ENCODE data around the gene PTGER1. TPM values are rescaled to one million over a fixed set of nuclear protein-coding genes. Genes with fewer than 3 reads are reported as not detected.
A peak's percentile ranks its signal among the peaks of the same experiment; 100 is the strongest.

The PTGER1 gene
- total and polyA plus RNA-seq, 9 of the 15 experiments (the other 6 are each of a cell fraction or from before 2014, with no cell fraction given) = 0.06 to 0.36 (median 0.31) TPM; not detected in 5

- in situ Hi-C loops (cut with MboI) = no loop called here
- peak overlapping the region; percentile 69 for H2AFZ ChIP-seq (ENCODE audit: low read depth, low read length)
- FAIRE-seq (peak; percentile 49), DNase-seq (ENCODE audit: extremely low read depth in 1 of 4, low spot score in 3 of 4) (peak in 3 of 4 experiments; percentile 18 to 79 (median 49)), ATAC-seq (peak; percentile 71)
- H3K27ac ChIP-seq (ENCODE audit: extremely low read depth, low read depth, low read length) = no peak overlapping the region
- peaks cover 11 to 12% of the 10 kb centered on the region in 2 experiments; a peak in 4 of 5 replicates for H3K4me1 ChIP-seq (replicated peaks in 1 of 2; ENCODE audit: control insufficient read depth in 2 of 2, insufficient read depth in 2 of 2, low read length in 2 of 2)
- no peaks in the 10 kb centered on the region for H3K27me3 ChIP-seq (ENCODE audit: control insufficient read depth in 2 of 2, insufficient read depth in 2 of 2, low read length in 2 of 2)
- no peaks in the 10 kb centered on the region for H3K9me1 ChIP-seq (ENCODE audit: control insufficient read depth, insufficient read depth, low read length)
- peak overlapping the region; percentile 28 for H3K4me2 ChIP-seq (ENCODE audit: insufficient read depth, low read length)
- ChIA-PET POLR2A (interaction anchor here (1.0 kb wide), 1 partner anchor 93 kb away, joined by 3 read pairs; the partner anchor contains the start of gene DNAJB1), CTCF (ENCODE audit: low intra/inter-chr PET ratio) (no interaction called here)
- BruUV-seq (replicated peaks) = no TSS peak
- no peaks in the 10 kb centered on the region for H3K9me3 ChIP-seq (replicated peaks; ENCODE audit: control insufficient read depth, insufficient read depth, low read depth, low read length)
- 12% methylated on average over 7 of the region's 7 CpGs for WGBS (ENCODE audit: insufficient coverage, low coverage, missing lambda C conversion rate)
- peak overlapping the region in 1 of 2 experiments; percentile 83; a peak in 3 of 4 replicates for H3K9ac ChIP-seq (ENCODE audit: insufficient read depth in 1 of 2, low read depth in 2 of 2, low read length in 2 of 2)
- H3K36me3 ChIP-seq (ENCODE audit: control insufficient read depth, insufficient read depth, low read length) = no peaks in the 10 kb centered on the region
- no peak overlapping the region for H3K4me3 ChIP-seq
- intact Hi-C loops (cut with micrococcal nuclease) = no loop called here
- no peaks in the 10 kb centered on the region for H3K79me2 ChIP-seq (ENCODE audit: control insufficient read depth, insufficient read depth, low read length)
- H4K20me1 ChIP-seq (replicated peaks; ENCODE audit: control insufficient read depth, insufficient read depth, low read length) = no peaks in the 10 kb centered on the region
- TF ChIP-seq HNRNPH1 (optimal IDR thresholded peaks at IDR 0.05; ENCODE audit: low read depth, low read length) (no peak), AFF1 (IDR thresholded peaks at IDR 0.05; ENCODE audit: low read depth in 1 of 2, partially characterized antibody in 2 of 2) (no peak), HMGXB4 (CRISPR knock-in tag; IDR thresholded peaks at IDR 0.05) (no peak), ELF2 (CRISPR knock-in tag; IDR thresholded peaks at IDR 0.05) (no peak), ZBTB9 (CRISPR knock-in tag; IDR thresholded peaks at IDR 0.05) (no peak), PREB (CRISPR knock-in tag; IDR thresholded peaks at IDR 0.05) (no peak), KHSRP (IDR thresholded peaks at IDR 0.05) (no peak), ZFP91 (CRISPR knock-in tag; IDR thresholded peaks at IDR 0.05) (no peak), ZNF280B (CRISPR knock-in tag; IDR thresholded peaks at IDR 0.05) (no peak), ZNF766 (CRISPR knock-in tag; conservative IDR thresholded peaks at IDR 0.05) (no peak)
Measured at GRCh38 chr19:14425696-14426138, 49.4 kb downstream of the PTGER1 start.
